ENCODE measurements around the gene C1orf50.

The C1orf50 gene

GRCh38 chr1:42765269-42765668 is 1.8 kb upstream of the C1orf50 start:
- no peak for DNase-seq

DNA sequence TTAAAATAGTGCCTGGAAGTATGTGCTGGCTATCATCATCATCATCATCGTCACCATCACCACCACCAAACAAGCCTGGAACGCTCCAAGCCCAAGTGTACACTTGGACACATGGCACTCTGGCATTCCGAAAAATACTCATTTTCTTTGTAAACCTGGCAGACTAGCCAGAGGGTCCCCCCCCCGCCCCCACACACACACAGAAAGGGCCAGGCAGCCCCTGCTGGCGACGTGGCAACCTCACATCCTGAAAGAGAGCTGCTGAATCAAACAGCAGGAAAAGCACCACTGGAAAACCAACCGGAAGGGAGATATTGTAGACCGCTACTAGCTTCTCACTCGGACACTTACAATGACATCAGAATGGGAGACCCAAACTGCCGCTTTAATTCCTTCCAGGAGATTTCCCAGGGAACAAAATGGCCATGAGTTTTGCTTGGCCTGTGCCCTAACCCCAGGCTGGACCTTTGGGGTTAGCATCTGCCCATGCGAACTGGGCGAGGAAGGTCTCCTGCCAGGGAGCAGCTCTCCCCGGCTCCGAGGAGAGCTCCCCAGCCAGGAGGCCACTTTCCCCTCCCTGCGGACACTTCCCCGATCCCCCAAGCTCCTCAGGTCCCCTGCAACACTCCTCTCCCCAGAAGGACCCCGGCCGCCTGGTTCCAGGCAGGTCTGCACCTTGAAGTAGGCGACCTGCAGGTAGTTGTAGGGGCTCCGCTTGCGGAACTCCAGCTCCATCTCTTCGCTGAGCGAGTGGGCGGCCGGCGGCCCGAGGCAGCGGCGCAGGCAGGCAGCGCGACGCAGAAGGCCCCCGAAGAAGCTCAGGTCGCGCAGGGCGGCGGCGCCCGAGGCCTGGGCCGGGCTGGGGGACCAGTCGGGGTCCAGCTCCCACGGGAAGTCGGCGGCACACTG is 963 bp upstream of the C1orf50 start:
- peak; percentile 59 to 64 for DNase-seq

- DNase-seq: no peak
Measured at GRCh38 chr1:42767510-42768000, 506 bp downstream of the C1orf50 start.

GRCh38 chr1:42768172-42768571 is 1.1 kb downstream of the C1orf50 start:
- DNase-seq: no peak

GRCh38 chr1:42769811-42770210 is 2.8 kb downstream of the C1orf50 start:
- no peak for DNase-seq

DNA sequence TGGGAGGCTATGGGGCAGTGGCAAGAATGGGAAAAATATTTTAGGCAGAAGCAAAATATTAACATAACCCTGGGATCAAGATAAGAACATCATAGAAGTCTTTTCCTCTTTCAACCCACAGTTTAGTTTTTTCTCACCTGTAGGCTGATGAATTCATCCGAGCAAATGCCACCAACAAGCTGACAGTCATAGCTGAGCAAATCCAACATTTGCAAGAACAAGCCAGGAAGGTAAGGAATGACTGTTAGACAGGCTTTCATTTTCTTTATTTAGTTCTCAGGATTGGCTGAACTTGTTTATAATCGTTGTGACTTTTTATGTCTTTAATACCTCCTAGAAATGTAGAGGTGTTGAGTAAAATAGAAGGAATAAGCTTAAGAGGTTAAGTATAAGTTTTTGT is 6.4 kb downstream of the C1orf50 start:
- no peak for DNase-seq

DNA sequence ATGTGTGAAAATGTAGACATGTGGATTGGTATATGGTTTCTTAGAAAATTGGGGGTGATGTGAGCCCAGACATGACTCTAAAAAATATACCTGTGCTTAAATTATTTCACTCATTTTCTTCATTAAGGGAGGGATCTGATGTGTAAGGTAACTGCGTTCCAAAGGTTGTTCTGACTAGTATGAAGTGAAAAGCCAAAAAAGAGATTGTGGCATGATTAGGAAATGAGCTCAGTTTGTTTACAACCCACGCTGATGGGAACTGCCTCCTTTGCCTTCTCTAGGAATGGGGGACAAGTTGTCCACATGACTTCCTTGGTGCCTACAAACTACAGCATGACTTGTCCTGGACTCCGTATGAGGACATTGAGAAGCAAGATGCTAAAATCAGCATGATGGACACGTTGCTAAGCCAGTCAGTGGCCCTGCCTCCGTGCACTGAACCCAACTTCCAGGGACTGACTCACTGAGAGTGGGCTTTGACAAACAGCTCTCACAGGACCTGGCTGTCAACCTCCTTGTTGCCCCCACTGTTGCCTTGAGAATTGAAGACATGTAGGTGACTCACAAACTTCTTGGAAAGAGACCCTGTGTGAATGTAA is 8.0 kb downstream of the C1orf50 start:
- DNase-seq: no peak

DNA sequence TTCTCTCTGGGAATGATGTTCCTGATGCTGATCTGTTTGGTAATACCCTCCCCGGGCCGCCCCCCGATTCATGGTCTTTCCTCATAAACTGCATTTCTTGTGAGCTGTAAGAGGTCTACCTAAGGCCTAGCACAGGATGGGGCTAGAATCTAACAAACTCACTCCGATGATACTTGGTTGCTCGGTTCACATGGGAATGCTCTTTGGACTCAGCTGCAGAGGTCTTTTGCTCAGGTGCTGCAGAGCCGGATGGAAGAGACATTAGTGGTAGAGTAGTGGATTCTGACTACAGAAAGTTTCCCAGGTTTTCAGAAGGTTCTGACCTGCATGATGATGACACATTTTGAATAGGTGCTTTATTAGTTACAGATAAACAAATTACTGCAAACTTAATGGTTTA is 9.5 kb downstream of the C1orf50 start:
- no peak for DNase-seq

- DNase-seq: peak in 1 of 2 donors; percentile 33
Measured at GRCh38 chr1:42777852-42778251, 10.8 kb downstream of the C1orf50 start.

DNA sequence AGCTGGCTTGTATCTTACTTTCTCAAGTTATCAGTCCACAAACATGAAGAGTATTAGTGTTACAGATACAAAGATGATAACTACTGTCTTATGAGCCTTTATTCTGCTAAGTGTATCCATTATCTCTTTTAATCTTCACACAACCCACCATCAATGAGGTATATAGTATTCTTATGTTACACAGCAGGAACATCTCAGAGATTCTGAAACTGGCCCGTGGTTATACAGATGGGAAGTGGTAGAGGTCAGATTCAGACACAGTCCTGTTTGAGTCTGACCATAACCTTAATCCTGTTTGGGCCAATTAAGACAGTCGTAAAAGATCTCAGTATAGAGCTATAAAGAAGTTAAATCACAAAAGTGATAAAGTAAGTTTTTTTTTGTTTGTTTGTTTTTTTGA is 12.7 kb downstream of the C1orf50 start:
- DNase-seq: no peak

DNA sequence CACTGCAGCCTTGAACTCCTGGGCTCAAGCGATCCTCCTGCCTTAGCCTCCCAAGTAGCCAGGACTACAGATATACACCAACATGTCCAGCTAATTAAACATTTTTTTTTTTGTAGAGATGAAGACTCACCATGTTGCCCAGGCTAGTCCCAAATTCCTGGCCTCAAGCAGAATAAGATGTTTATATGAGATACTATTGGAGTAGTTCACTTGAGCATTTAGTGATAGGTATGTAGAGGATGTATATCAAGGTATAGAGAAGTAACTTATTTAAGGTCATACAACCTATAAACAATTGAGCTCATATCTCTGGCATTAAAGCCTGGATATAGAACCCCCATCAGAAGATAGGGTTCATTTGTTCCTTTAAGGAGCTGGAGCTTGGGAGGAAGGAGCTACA is 13.1 kb downstream of the C1orf50 start:
- DNase-seq: no peak

- no peak for DNase-seq
Measured at GRCh38 chr1:42783092-42783491, 16.0 kb downstream of the C1orf50 start.

DNA sequence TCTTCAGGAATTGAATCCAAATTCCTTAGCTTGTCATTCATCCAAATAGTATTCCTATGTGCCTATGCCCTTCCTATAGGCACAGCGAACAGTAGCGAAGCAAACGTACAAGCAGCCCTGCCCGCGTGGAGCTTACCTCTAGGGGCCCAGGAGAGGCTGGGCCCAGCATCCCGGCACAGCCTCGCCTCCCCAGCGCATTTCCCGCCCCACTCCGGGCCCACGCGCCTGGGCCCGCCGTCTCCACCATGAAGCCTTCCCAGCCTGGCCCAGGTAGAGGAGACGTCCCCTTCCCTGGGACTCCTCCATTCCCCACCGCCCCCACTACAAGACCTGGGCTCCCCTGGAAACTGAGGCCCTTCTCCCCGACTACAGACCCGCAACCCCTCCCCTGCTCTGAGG is 17.5 kb downstream of the C1orf50 start:
- no peak for DNase-seq

GRCh38 chr1:42784946-42785693 is 18.1 kb downstream of the C1orf50 start, which contains the start of gene TMEM269:
TMEM269 (plus strand) TSS chr1:42784991; CDS start chr1:42789894, 4,903 bp downstream.
- DNase-seq: peak; percentile 41 to 45

- DNase-seq: no peak
Measured at GRCh38 chr1:42786097-42786496, 19.0 kb downstream of the C1orf50 start.

DNA sequence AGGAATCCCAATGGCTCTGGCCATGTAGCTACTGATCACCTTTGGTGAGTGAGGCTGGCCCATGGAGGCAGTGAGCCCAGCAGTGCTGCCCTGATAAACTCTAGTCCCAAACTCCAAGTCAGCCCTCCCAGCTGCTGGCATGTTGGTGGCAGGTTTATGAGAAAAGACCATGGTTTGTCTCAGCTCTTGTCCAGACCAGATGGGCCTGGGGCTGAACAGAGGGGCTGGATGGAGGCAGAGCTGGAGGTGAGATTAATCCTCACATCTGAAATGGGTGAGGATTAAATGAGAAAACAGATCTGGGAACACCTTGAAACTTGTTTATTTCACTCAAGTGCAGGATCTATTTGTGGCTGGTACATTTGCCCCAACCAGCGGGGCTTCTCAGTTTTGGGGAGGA is 21.0 kb downstream of the C1orf50 start:
- DNase-seq: no peak

- no peak for DNase-seq
Measured at GRCh38 chr1:42793824-42794223, 26.8 kb downstream of the C1orf50 start.

DNA sequence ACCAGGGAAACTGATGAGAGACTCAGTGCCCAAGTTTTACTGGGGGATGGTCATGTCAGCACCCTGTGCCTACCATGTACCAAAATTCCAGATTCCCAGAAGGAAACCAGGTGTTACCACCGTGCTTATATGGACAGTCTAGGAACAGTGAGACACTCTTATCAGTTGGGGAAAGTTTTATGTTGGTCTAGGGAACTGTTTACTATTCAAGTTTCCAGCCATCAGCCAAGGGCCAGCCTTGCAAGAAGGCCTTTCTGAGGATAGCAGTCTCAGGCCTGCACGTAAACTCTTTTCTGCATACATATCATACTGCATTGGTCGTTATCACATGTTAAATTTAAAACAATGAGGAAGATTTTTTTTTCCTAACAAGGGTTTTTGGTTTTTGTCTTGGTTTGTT is 30.4 kb downstream of the C1orf50 start:
- DNase-seq: no peak

- no peak for DNase-seq
Measured at GRCh38 chr1:42797979-42798378, 30.9 kb downstream of the C1orf50 start.

GRCh38 chr1:42801832-42802473 is 34.9 kb downstream of the C1orf50 start:
- no peak for DNase-seq

DNA sequence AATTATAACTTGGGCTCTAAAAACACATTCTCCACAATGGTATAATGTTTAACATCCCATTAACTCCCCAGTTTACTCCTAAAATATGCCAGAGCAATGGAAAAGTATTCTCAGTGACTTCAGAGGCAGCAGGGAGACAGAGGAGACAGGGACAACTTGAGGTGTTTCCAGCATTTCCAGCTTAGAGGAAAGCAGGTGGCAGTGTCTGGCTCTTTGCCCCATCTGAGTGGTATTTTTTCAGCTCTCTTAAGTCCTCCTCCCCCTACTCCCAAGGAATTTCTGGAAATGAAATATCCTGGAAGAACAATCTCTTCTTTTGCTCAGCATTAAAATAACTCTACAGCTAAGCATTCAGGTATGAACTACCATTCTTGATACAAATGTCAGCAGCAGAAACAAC is 39.1 kb downstream of the C1orf50 start:
- no peak for DNase-seq

DNA sequence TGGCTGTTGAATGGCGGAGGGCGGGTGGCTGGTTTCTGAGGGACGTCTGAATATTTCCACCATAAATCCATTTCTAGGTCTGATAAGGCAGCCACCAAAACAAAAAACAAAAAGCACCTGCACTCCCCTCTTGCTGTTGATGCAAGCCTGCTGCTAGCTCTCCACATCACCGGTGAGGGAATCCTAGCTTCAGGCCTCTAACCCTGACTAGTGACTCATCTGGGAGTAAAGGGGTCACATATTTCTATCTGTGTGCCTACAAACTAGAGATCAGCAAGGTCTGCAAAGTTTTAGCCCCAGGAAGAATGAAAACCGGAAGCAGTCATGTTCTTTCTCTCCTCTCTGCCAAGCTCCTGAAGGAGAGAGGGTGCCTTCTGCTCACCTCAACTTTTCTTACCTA is 39.5 kb downstream of the C1orf50 start:
- DNase-seq: no peak
